Transverse colon (tissue), 4 donors: ENCODE results near the gene USP5. TPM values are rescaled to one million over a fixed set of nuclear protein-coding genes. Genes with fewer than 3 reads are reported as not detected.

Source experiments
- DNase-seq: peaks from one replicate; pipeline ENCODE4 v3.0.0-alpha.2; 2019
- H3K27ac ChIP-seq, 4 donors: fragments of 200-600 bp; sonication (generic); 2 replicates each; pipeline ENCODE4 v1.5.1; 2016 to 2018; ENCODE audit warnings: inconsistent platforms in 4 of 4
- H3K27me3 ChIP-seq: fragments of 200-600 bp; sonication (generic); 2 replicates; pipeline ENCODE4 v1.5.1; 2017; ENCODE audit warnings: inconsistent platforms
- H3K36me3 ChIP-seq, 4 donors: fragments of 200-600 bp; sonication (generic); 2 replicates each; pipeline ENCODE4 v1.5.1; 2017 to 2019; ENCODE audit warnings: inconsistent platforms in 4 of 4
- H3K4me1 ChIP-seq, 4 donors: fragments of 200-600 bp; sonication (generic); 2 replicates each; pipeline ENCODE4 v1.5.1; 2017 to 2020; ENCODE audit warnings: inconsistent platforms in 4 of 4
- H3K4me3 ChIP-seq, 4 donors: fragments of 200-600 bp; sonication (generic); 1 replicate in 1 of 4; 2 replicates in 3 of 4; pipeline versions ENCODE4 v1.5.1 to v1.6.1; 2017 to 2019; ENCODE audit warnings: inconsistent platforms in 4 of 4
- H3K9me3 ChIP-seq, 2 donors: fragments of 200-600 bp; sonication (generic); 2 replicates each; pipeline ENCODE4 v1.5.1; 2017 to 2019; ENCODE audit warnings: inconsistent platforms in 2 of 2
- CTCF ChIP-seq, 5 experiments: fragments of 200-600 bp in 3 of 5; fragments of 450-650 bp in 2 of 5; sonication (generic) in 3 of 5; IDR thresholded peaks; 1 replicate in 2 of 5; 2 replicates in 3 of 5; pipeline ENCODE4 v1.5.1; 2016 to 2017; ENCODE audit warnings: antibody characterized with exemption in 5 of 5, inconsistent platforms in 3 of 5, mild to moderate bottlenecking in 2 of 5, moderate library complexity in 1 of 5
- EP300 ChIP-seq: sonication (generic); formaldehyde crosslinking; IDR thresholded peaks from one replicate; pipeline ENCODE4 v1.6.1; 2017; ENCODE audit warnings: antibody characterized with exemption, low read depth
- POLR2A ChIP-seq: fragments of 450-650 bp; IDR thresholded peaks from one replicate; pipeline ENCODE4 v1.6.1; 2016; ENCODE audit warnings: antibody characterized with exemption, mild to moderate bottlenecking, moderate library complexity
- POLR2AphosphoS5 ChIP-seq, 3 donors: sonication (generic); formaldehyde crosslinking; IDR thresholded peaks; one replicate each; pipeline ENCODE4 v1.6.1; 2016; ENCODE audit warnings: antibody characterized with exemption in 3 of 3
- WGBS, 2 donors: methylation state at CpG; one replicate each; pipeline ENCODE4 v1.1.5; 2018; ENCODE audit warnings: low coverage in 1 of 2; 5-methylcytosine and 5-hydroxymethylcytosine counted together
- in situ Hi-C, 4 donors: fragments of 200-750 bp; cut with MboI; loops; one replicate each; pipeline versions ENCODE4 v1.15.0 to v1.15.1; 2017; ENCODE audit warnings: low sequenced_read_pairs in 3 of 4, low pct_ligation_motif_present in 1 of 4, low pct_unique_long_range_greater_than_20kb in 1 of 4
- intact Hi-C: fragments of 100-400 bp; cut with DNase I; formaldehyde crosslinking; loops from one replicate; pipeline ENCODE4 v1.15.1; 2023; ENCODE audit warnings: low total_unique reads
- total RNA-seq, 4 donors: library from RNA; depleted of rRNA; stranded (reverse); fragments of >200 nt; gene quantifications; one replicate each; pipeline ENCODE4 v1.1.0, GENCODE V29; 2016

Gene USP5
- total RNA-seq, 4 donors from 2014 or later: 30.5 to 171 (median 35.4) TPM

DNA sequence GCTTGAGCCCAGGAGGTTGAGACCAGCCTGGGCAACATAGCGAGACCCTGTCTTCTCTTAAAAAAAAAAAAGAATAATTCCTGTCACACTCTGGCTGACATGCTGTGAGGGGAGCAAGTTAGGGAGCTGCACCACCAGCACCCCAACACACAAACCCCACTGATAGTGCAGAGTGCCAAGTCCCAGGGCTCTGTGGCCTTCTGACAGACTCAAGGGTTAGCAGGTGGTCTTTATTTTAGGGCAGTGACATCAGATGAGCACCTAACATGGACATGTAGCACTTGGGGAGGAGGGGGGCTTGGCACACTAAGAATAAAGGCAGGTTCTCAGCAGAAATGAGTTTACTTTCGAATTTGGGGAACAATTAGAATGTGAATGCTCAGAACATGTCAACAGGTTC lies 6.8 kb downstream of the USP5 start:
- peaks cover 0 to 64% (median 27%) of the 10 kb centered on the region in 4 donors for H3K36me3 ChIP-seq
- intact Hi-C loops: no loop called here

DNA sequence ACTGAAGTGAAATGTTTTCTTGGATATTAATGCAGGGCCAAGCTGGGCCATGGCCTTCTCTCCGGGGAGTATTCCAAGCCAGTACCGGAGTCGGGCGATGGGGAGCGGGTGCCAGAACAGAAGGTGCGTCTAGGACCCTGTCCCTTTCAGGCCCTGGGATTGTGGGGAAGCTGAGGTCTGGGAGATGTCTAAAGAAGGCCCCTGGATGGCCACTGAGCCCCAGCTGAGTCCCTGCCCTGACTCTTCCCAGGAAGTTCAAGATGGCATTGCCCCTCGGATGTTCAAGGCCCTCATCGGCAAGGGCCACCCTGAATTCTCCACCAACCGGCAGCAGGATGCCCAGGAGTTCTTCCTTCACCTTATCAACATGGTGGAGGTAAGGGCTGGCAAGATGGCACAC lies 8.2 kb downstream of the USP5 start:
- TF ChIP-seq CTCF (IDR thresholded peaks at IDR 0.05): no peak
- no peak for TF ChIP-seq EP300
- no peak for TF ChIP-seq POLR2A
- no peak for TF ChIP-seq POLR2AphosphoS5 (IDR thresholded peaks at IDR 0.05)
- in situ Hi-C loops (no loop called here), intact Hi-C loops (no loop called here)
- WGBS, 2 donors: 96% methylated on average over 9 of the region's 9 CpGs; no CpG with 5 or more reads in 1 of the 2 donors
- Histone ChIP-seq H3K27ac (no peak overlapping the region), H3K27me3 (no peaks in the 10 kb centered on the region), H3K4me1 (no peaks in the 10 kb centered on the region), H3K36me3 (peaks cover 0 to 64% (median 27%) of the 10 kb centered on the region in 4 donors), H3K9me3 (no peaks in the 10 kb centered on the region), H3K4me3 (no peak overlapping the region)
- DNase-seq: no peak

More for the DNA sequence above, 6.8 kb downstream of the USP5 start:
- no peak for DNase-seq
- TF ChIP-seq POLR2AphosphoS5 (IDR thresholded peaks at IDR 0.05) (no peak), POLR2A (no peak), EP300 (no peak), CTCF (IDR thresholded peaks at IDR 0.05) (no peak)
- in situ Hi-C loops: no loop called here
- WGBS, 2 donors: 93 to 100% methylated on average over 1 to 2 of the region's 2 CpGs
- no peaks in the 10 kb centered on the region for H3K27me3 ChIP-seq
- H3K4me3 ChIP-seq: no peak overlapping the region
- no peak overlapping the region for H3K27ac ChIP-seq
- H3K9me3 ChIP-seq: no peaks in the 10 kb centered on the region
- peaks cover 0 to 3% (median under 1%) of the 10 kb centered on the region in 4 donors for H3K4me1 ChIP-seq

- H3K27ac ChIP-seq: no peak overlapping the region
- H3K36me3 ChIP-seq: peaks cover 0 to 64% (median 27%) of the 10 kb centered on the region in 4 donors
- no peaks in the 10 kb centered on the region for H3K4me1 ChIP-seq
- TF ChIP-seq POLR2AphosphoS5 (IDR thresholded peaks at IDR 0.05): no peak
- TF ChIP-seq POLR2A: no peak
- no peak for TF ChIP-seq EP300
- no peak for TF ChIP-seq CTCF (IDR thresholded peaks at IDR 0.05)
- H3K4me3 ChIP-seq: no peak overlapping the region
- no peaks in the 10 kb centered on the region for H3K9me3 ChIP-seq
- intact Hi-C loops: no loop called here
- WGBS, 2 donors: 93 to 96% methylated on average over 2 to 7 of the region's 7 CpGs
- DNase-seq: no peak
- no peaks in the 10 kb centered on the region for H3K27me3 ChIP-seq
- in situ Hi-C loops: no loop called here
Measured at GRCh38 chr12:6860942-6861341, 9.0 kb downstream of the USP5 start.

DNA sequence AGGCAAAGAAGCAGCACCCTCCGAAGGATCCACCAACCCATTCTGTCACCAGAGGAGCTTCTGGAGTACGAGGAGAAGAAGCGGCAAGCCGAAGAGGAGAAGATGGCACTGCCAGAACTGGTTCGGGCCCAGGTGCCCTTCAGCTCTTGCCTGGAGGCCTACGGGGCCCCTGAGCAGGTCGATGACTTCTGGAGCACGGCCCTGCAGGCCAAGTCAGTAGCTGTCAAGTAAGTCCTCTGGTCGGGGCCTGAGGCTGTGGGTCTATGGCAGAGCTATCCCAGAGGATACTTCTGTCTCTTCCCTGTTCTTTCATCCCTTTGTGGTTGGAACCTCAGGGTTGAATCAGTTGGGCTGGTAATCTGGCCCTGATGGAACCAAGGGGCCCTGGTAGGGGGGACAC lies 9.4 kb downstream of the USP5 start:
- intact Hi-C loops: no loop called here
- in situ Hi-C loops: no loop called here
- Histone ChIP-seq H3K27me3 (no peaks in the 10 kb centered on the region), H3K9me3 (no peaks in the 10 kb centered on the region), H3K36me3 (peaks cover 0 to 64% (median 26%) of the 10 kb centered on the region in 4 donors), H3K27ac (no peak overlapping the region), H3K4me3 (no peak overlapping the region), H3K4me1 (peaks cover 0 to under 1% (median 0%) of the 10 kb centered on the region in 4 donors)
- no peak for DNase-seq
- WGBS, 2 donors: 89% methylated on average over 8 of the region's 9 CpGs; no CpG with 5 or more reads in 1 of the 2 donors
- TF ChIP-seq EP300 (no peak), POLR2A (no peak), CTCF (IDR thresholded peaks at IDR 0.05) (no peak), POLR2AphosphoS5 (IDR thresholded peaks at IDR 0.05) (no peak)
